SK-N-SH (cell line): Measurements from ENCODE around the gene PRKN.

Experiments
- CHD2 ChIP-seq: fragments of 150-350 bp; IDR thresholded peaks from 2 replicates; pipeline ENCODE4 v1.6.1; 2018; ENCODE audit warnings: low read length; ENCODE audit not compliant: partially characterized antibody
- EP300 ChIP-seq, 2 experiments: IDR thresholded peaks; 2 replicates each; pipeline versions ENCODE4 v1.4.0 to v1.6.1; 2012; ENCODE audit warnings: borderline replicate concordance in 1 of 2, low read depth in 1 of 2, low read length in 1 of 2
- JUND ChIP-seq: IDR thresholded peaks from 2 replicates; pipeline ENCODE4 v1.4.0; 2012
- MXI1 ChIP-seq: IDR thresholded peaks from 2 replicates; pipeline ENCODE4 v1.6.1; 2012; ENCODE audit warnings: mild to moderate bottlenecking, low read depth, low read length, improper control_type of control experiment
- POLR2AphosphoS5 ChIP-seq: IDR thresholded peaks from 2 replicates; pipeline ENCODE4 v1.6.1; 2012; ENCODE audit warnings: low read depth, low read length
- RAD21 ChIP-seq: IDR thresholded peaks from 2 replicates; pipeline ENCODE4 v1.6.1; 2012; ENCODE audit warnings: mild to moderate bottlenecking, low read length
- RFX5 ChIP-seq: IDR thresholded peaks from 2 replicates; pipeline ENCODE4 v1.6.1; 2012; ENCODE audit warnings: mild to moderate bottlenecking, improper control_type of control experiment, low read length
- SMC3 ChIP-seq: IDR thresholded peaks from 2 replicates; pipeline ENCODE4 v1.6.1; 2012; ENCODE audit warnings: low read depth, low read length, improper control_type of control experiment
- YY1 ChIP-seq: IDR thresholded peaks from 2 replicates; pipeline ENCODE4 v1.4.0; 2012; ENCODE audit warnings: low read depth, mild to moderate bottlenecking
- TF ChIP-seq, protein P1 (sequence below): IDR thresholded peaks from 2 replicates; pipeline ENCODE4 v1.6.1; 2012; ENCODE audit warnings: mild to moderate bottlenecking, low read depth, low read length, moderate library complexity
- TF ChIP-seq, protein P2 (sequence below): fragments of 200-600 bp; sonication (generic); IDR thresholded peaks from 2 replicates; pipeline ENCODE4 v1.6.1; 2017; ENCODE audit warnings: antibody characterized with exemption, mild to moderate bottlenecking, moderate library complexity
- TF ChIP-seq, protein P3 (sequence below): IDR thresholded peaks from 2 replicates; pipeline ENCODE4 v1.4.0; 2012; ENCODE audit warnings: low read depth
- TF ChIP-seq, protein P4 (sequence below): IDR thresholded peaks from 2 replicates; pipeline ENCODE4 v1.4.0; 2012; ENCODE audit warnings: low read depth, borderline replicate concordance
- TF ChIP-seq, protein P5 (sequence below): IDR thresholded peaks from 2 replicates; pipeline ENCODE4 v1.4.0; 2012; ENCODE audit warnings: low read depth, borderline replicate concordance

DNA sequence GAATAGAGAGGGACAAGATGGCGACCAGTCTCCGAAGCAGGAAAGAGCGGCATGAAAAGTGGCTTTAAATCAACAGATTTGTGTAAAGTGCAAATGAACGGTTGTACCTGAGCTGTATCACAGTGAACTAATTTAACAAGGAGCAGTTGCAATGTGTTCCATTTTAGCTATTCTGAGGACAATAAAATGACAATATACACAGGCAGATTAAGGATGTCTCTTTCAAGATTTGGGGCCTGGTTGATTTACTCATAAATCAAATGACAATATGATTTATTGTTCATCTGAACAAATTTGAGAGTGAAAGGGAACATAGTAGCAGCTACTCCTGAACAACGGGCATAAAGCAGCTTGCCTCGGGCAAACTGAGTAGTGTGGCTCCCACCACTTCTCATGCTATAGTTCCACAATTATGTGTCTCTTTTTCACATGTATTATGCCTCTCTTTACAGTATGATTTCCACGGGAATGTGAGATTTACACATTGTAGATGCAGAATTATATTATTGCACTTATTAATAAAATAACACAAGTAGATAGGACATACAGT is 1249.6 kb downstream of the PRKN start:
- TF ChIP-seq, protein P1, sequence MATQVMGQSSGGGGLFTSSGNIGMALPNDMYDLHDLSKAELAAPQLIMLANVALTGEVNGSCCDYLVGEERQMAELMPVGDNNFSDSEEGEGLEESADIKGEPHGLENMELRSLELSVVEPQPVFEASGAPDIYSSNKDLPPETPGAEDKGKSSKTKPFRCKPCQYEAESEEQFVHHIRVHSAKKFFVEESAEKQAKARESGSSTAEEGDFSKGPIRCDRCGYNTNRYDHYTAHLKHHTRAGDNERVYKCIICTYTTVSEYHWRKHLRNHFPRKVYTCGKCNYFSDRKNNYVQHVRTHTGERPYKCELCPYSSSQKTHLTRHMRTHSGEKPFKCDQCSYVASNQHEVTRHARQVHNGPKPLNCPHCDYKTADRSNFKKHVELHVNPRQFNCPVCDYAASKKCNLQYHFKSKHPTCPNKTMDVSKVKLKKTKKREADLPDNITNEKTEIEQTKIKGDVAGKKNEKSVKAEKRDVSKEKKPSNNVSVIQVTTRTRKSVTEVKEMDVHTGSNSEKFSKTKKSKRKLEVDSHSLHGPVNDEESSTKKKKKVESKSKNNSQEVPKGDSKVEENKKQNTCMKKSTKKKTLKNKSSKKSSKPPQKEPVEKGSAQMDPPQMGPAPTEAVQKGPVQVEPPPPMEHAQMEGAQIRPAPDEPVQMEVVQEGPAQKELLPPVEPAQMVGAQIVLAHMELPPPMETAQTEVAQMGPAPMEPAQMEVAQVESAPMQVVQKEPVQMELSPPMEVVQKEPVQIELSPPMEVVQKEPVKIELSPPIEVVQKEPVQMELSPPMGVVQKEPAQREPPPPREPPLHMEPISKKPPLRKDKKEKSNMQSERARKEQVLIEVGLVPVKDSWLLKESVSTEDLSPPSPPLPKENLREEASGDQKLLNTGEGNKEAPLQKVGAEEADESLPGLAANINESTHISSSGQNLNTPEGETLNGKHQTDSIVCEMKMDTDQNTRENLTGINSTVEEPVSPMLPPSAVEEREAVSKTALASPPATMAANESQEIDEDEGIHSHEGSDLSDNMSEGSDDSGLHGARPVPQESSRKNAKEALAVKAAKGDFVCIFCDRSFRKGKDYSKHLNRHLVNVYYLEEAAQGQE: no peak
- TF ChIP-seq EP300 (IDR thresholded peaks at IDR 0.05; ENCODE audit: borderline replicate concordance in 1 of 2, low read depth in 1 of 2, low read length in 1 of 2): no peak
- TF ChIP-seq, protein P2, sequence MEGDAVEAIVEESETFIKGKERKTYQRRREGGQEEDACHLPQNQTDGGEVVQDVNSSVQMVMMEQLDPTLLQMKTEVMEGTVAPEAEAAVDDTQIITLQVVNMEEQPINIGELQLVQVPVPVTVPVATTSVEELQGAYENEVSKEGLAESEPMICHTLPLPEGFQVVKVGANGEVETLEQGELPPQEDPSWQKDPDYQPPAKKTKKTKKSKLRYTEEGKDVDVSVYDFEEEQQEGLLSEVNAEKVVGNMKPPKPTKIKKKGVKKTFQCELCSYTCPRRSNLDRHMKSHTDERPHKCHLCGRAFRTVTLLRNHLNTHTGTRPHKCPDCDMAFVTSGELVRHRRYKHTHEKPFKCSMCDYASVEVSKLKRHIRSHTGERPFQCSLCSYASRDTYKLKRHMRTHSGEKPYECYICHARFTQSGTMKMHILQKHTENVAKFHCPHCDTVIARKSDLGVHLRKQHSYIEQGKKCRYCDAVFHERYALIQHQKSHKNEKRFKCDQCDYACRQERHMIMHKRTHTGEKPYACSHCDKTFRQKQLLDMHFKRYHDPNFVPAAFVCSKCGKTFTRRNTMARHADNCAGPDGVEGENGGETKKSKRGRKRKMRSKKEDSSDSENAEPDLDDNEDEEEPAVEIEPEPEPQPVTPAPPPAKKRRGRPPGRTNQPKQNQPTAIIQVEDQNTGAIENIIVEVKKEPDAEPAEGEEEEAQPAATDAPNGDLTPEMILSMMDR: no peak
- TF ChIP-seq, protein P3, sequence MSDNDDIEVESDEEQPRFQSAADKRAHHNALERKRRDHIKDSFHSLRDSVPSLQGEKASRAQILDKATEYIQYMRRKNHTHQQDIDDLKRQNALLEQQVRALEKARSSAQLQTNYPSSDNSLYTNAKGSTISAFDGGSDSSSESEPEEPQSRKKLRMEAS: no peak
- TF ChIP-seq RAD21: no peak
- TF ChIP-seq, protein P4, sequence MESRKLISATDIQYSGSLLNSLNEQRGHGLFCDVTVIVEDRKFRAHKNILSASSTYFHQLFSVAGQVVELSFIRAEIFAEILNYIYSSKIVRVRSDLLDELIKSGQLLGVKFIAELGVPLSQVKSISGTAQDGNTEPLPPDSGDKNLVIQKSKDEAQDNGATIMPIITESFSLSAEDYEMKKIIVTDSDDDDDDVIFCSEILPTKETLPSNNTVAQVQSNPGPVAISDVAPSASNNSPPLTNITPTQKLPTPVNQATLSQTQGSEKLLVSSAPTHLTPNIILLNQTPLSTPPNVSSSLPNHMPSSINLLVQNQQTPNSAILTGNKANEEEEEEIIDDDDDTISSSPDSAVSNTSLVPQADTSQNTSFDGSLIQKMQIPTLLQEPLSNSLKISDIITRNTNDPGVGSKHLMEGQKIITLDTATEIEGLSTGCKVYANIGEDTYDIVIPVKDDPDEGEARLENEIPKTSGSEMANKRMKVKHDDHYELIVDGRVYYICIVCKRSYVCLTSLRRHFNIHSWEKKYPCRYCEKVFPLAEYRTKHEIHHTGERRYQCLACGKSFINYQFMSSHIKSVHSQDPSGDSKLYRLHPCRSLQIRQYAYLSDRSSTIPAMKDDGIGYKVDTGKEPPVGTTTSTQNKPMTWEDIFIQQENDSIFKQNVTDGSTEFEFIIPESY: no peak
- no peak for TF ChIP-seq MXI1
- no peak for TF ChIP-seq JUND
- no peak for TF ChIP-seq POLR2AphosphoS5
- no peak for TF ChIP-seq SMC3
- no peak for TF ChIP-seq RFX5
- TF ChIP-seq, protein P5, sequence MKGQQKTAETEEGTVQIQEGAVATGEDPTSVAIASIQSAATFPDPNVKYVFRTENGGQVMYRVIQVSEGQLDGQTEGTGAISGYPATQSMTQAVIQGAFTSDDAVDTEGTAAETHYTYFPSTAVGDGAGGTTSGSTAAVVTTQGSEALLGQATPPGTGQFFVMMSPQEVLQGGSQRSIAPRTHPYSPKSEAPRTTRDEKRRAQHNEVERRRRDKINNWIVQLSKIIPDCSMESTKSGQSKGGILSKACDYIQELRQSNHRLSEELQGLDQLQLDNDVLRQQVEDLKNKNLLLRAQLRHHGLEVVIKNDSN: no peak
- no peak for TF ChIP-seq YY1
- TF ChIP-seq CHD2: no peak
